Uterine smooth muscle cell (primary cell): Measurements from ENCODE around the gene ZNF335. TPM values are rescaled to one million over a fixed set of nuclear protein-coding genes. Genes with fewer than 3 reads are reported as not detected.

Source experiments
- total RNA-seq: library from RNA; depleted of rRNA; stranded (reverse); fragments of >200 nt; gene quantifications from 2 replicates; pipeline ENCODE4 v1.2.3, GENCODE V29; 2014

Gene ZNF335, protein sequence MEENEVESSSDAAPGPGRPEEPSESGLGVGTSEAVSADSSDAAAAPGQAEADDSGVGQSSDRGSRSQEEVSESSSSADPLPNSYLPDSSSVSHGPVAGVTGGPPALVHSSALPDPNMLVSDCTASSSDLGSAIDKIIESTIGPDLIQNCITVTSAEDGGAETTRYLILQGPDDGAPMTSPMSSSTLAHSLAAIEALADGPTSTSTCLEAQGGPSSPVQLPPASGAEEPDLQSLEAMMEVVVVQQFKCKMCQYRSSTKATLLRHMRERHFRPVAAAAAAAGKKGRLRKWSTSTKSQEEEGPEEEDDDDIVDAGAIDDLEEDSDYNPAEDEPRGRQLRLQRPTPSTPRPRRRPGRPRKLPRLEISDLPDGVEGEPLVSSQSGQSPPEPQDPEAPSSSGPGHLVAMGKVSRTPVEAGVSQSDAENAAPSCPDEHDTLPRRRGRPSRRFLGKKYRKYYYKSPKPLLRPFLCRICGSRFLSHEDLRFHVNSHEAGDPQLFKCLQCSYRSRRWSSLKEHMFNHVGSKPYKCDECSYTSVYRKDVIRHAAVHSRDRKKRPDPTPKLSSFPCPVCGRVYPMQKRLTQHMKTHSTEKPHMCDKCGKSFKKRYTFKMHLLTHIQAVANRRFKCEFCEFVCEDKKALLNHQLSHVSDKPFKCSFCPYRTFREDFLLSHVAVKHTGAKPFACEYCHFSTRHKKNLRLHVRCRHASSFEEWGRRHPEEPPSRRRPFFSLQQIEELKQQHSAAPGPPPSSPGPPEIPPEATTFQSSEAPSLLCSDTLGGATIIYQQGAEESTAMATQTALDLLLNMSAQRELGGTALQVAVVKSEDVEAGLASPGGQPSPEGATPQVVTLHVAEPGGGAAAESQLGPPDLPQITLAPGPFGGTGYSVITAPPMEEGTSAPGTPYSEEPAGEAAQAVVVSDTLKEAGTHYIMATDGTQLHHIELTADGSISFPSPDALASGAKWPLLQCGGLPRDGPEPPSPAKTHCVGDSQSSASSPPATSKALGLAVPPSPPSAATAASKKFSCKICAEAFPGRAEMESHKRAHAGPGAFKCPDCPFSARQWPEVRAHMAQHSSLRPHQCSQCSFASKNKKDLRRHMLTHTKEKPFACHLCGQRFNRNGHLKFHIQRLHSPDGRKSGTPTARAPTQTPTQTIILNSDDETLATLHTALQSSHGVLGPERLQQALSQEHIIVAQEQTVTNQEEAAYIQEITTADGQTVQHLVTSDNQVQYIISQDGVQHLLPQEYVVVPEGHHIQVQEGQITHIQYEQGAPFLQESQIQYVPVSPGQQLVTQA (N-terminal part only)
- 13.6 and 17.9 TPM in 2 replicates for total RNA-seq

DNA sequence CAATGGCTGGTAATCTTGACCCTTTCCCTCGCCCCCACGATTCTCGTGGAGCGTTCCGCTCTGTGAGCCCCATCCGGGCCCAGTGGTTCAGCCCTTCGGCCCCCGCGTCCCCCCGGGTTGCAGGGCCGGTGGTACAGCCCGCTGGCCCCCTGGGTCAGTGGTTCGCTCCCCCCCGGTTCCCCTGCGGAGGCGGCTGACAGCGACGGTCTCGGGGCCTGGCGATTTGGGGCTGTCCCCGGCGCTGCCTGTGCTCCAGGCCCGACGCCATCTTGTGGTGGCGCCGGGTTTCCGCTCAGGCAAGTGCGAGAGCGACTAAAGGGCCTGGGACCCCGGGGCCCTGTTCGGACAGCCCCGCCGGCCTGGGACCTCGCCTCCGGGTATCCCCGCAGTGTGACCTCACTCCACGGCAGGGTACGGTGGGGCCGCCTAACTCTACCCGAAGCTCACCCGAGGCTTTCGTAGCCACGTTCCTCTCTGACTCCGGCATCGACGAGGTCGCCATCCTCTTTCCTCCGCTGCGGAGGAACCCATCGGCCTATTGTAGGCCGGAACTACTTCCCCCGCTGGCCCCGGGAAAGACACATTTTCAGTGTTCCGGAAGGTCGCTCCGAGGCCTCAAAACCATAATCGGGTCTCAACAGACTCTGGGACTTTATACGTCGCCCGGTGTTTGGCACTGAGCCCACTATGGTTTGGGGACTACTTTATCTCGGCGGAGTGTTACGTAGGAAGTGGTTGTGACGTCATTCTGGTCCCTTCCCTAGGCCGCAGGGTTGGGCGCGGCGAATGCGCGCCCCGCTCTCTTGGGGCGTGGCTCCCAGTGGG lies at the start of gene ZNF335:
TSS of gene ZNF335 (minus strand) at position 529 of the 825 bp plus-strand sequence. CDS start 793 bp downstream, outside the sequence.

DNA sequence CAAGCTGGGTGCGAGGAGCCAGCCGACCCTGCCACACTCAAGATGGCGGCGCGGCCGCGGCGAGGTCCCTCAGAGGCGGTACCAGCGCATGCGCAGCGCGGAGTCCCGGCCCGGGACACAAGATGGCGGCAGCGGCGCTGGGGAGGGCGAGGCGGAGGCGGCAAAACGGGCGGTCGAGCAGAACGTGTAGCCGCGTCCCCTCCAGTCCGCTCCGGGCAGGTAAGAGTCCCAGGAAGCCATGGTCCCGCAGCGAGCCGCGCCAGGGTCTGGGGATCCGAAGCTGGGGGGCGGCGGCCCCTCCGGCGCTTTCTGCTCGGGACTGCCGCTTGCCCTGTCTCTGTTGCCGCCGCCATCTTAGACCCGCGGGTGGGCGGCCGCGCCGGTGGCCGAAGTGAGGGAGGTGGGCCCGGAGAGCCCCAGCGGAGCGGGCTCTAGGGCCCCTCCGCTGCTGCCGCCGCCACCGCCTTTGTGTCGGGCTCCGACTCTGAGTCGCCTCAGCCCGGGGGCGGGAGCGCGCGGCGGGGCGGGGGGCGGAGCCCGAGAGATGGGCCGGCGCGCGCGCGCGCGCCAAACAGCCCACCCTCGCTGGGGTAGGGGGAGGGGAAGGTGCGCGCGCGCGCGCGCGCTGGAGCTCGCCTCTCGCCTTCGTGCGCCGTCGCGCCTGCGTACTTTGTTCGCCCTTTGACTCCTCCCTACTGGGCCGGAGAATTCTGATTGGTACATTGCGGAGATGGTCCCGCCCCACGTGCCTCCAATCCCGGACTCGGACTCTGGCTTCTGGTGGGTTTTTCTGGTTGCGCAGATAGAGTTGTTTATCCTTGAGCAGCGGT lies 37.2 kb downstream of the ZNF335 start, which contains the start of gene PCIF1:
TSS of gene PCIF1 (plus strand) at position 98 of the 830 bp plus-strand sequence. CDS start 4,317 bp downstream, outside the sequence.

DNA sequence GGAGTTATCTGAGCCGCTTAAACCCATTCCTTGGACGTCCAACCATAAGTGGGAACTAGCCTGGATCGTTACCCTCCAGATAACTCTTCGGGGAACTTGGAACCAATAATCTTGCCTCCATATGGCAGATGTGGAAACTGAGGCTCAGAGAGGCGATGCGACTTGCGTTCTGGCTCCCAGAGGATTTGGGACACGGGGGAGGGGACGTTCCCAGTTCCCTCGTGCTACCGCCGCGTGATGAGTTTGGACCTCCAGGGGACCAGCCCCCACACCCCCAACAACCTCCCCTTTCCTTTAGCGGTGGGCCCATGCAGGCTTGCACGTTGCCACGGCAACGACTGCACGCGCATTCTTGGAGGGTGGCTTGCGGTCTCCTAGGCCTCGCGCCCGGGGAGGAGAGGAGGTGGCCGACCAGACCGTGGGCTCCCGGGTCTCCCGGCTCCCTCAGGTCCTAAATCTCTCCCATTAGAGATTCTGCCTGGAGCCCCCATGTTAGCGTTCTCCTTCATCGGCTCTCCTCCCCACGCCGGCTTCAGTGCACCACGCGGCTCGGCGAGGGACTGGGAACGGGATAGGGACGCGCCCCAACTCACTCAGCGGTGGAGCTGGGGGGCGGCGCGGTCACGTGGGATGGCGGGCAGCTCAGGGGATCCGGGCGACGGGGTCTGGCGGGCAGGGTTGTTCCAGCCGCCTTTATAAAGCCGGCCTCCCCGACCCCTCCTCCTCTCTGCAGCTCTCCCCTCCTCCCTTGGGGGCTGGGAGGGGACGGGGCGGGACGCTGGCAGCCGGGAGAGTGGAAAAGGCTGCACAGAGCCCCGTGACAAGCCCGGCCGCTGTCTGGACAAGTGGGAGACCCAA lies 60.3 kb downstream of the ZNF335 start, which contains the start of gene PLTP:
TSS of gene PLTP (minus strand) at position 670 of the 858 bp plus-strand sequence. CDS start 703 bp downstream, outside the sequence.

Other genes with a start within 250 kb of the ZNF335 start
- not detected in 2 replicates for gene SPINT4, start 249.9 kb downstream of the ZNF335 start, total RNA-seq
- gene WFDC3, start 180.3 kb downstream of the ZNF335 start, total RNA-seq, result 0.44 and 0.50 TPM in 2 replicates
- gene DNTTIP1, start 180.2 kb downstream of the ZNF335 start, total RNA-seq, result 18.5 and 27.4 TPM in 2 replicates
- gene UBE2C, start 159.6 kb downstream of the ZNF335 start, total RNA-seq, result 17.6 and 46.8 TPM in 2 replicates
- gene TNNC2, start 144.9 kb downstream of the ZNF335 start, total RNA-seq, result 0.12 and 0.44 TPM in 2 replicates
- gene SNX21, start 138.4 kb downstream of the ZNF335 start, total RNA-seq, result 58.0 and 65.3 TPM in 2 replicates
- 33.4 and 41.5 TPM in 2 replicates for gene ACOT8, start 114.8 kb downstream of the ZNF335 start, total RNA-seq
- 4.9 and 5.4 TPM in 2 replicates for gene ZSWIM3, start 114.6 kb downstream of the ZNF335 start, total RNA-seq
- 3.3 and 4.0 TPM in 2 replicates for gene ZSWIM1, start 91.0 kb downstream of the ZNF335 start, total RNA-seq
- 0.62 and 1.5 TPM in 2 replicates for gene SPATA25, start 84.6 kb downstream of the ZNF335 start, total RNA-seq
- 6.1 and 6.5 TPM in 2 replicates for gene NEURL2, start 81.0 kb downstream of the ZNF335 start, total RNA-seq
- 50.4 and 69.5 TPM in 2 replicates for gene CTSA, start 80.9 kb downstream of the ZNF335 start, total RNA-seq
- 7.0 and 23.5 TPM in 2 replicates for gene PLTP, start 60.0 kb downstream of the ZNF335 start, total RNA-seq
- gene PCIF1, start 37.5 kb downstream of the ZNF335 start, total RNA-seq, result 11.5 and 12.9 TPM in 2 replicates
- gene MMP9, start 36.7 kb upstream of the ZNF335 start, total RNA-seq, result under 0.01 and 0.77 TPM in 2 replicates
- gene SLC12A5, start 57.0 kb upstream of the ZNF335 start, total RNA-seq, result under 0.01 TPM in 1 of 2 replicates, not detected in the other
- 9.2 and 11.1 TPM in 2 replicates for gene NCOA5, start 117.8 kb upstream of the ZNF335 start, total RNA-seq
- 1.1 and 2.0 TPM in 2 replicates for gene CD40, start 146.1 kb upstream of the ZNF335 start, total RNA-seq